Neural cell (in vitro differentiated cells): ENCODE measurements around the gene PRKCA.

ENCODE experiments used
- EP300 ChIP-seq: fragments of 450-650 bp; conservative IDR thresholded peaks from 2 replicates; pipeline ENCODE4 v1.6.1; 2014; ENCODE audit warnings: antibody characterized with exemption, mild to moderate bottlenecking, moderate library complexity; ENCODE audit not compliant: poor library complexity, severe bottlenecking
- POLR2AphosphoS5 ChIP-seq: IDR thresholded peaks from 2 replicates; pipeline ENCODE4 v1.6.1; 2012
- TF ChIP-seq, protein P1 (sequence below): fragments of 450-650 bp; IDR thresholded peaks from 2 replicates; pipeline ENCODE4 v1.5.1; 2014; ENCODE audit warnings: antibody characterized with exemption, mild to moderate bottlenecking, moderate library complexity; ENCODE audit not compliant: poor library complexity, severe bottlenecking

DNA sequence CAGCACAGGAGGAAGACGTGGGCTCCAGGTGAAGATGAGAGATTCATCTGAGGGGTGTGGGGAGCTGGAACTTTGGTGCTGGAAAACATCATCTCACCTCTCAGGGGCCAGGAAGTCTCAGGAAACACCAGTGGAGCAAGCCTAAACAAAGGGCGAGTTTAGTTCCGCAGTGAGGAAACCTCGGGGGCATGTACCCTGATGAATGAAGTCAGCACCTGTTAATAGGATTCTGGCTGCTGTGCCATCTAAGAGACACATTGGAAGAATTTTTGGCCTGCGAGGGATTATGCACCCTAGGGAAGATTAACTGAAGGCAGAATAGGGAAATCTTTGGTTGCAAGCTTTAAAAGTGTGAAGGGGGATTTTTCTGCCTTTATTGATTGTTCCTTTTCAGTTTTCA is 437.8 kb downstream of the PRKCA start:
- no peak for TF ChIP-seq POLR2AphosphoS5
- TF ChIP-seq, protein P1, sequence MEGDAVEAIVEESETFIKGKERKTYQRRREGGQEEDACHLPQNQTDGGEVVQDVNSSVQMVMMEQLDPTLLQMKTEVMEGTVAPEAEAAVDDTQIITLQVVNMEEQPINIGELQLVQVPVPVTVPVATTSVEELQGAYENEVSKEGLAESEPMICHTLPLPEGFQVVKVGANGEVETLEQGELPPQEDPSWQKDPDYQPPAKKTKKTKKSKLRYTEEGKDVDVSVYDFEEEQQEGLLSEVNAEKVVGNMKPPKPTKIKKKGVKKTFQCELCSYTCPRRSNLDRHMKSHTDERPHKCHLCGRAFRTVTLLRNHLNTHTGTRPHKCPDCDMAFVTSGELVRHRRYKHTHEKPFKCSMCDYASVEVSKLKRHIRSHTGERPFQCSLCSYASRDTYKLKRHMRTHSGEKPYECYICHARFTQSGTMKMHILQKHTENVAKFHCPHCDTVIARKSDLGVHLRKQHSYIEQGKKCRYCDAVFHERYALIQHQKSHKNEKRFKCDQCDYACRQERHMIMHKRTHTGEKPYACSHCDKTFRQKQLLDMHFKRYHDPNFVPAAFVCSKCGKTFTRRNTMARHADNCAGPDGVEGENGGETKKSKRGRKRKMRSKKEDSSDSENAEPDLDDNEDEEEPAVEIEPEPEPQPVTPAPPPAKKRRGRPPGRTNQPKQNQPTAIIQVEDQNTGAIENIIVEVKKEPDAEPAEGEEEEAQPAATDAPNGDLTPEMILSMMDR = no peak
- TF ChIP-seq EP300 = no peak
